Non-pigmented ciliary epithelial cell (primary cell): ENCODE measurements around the gene NXPE3.
"Not testable (repeated sequence)": the region's sequence is repeated elsewhere in the genome, so short reads cannot be mapped to it uniquely, and the experiment has no call there.

Experiments
- DNase-seq: peaks from one replicate; pipeline ENCODE4 v3.0.0-alpha.2; 2010; ENCODE audit warnings: low read depth

Gene NXPE3

DNA sequence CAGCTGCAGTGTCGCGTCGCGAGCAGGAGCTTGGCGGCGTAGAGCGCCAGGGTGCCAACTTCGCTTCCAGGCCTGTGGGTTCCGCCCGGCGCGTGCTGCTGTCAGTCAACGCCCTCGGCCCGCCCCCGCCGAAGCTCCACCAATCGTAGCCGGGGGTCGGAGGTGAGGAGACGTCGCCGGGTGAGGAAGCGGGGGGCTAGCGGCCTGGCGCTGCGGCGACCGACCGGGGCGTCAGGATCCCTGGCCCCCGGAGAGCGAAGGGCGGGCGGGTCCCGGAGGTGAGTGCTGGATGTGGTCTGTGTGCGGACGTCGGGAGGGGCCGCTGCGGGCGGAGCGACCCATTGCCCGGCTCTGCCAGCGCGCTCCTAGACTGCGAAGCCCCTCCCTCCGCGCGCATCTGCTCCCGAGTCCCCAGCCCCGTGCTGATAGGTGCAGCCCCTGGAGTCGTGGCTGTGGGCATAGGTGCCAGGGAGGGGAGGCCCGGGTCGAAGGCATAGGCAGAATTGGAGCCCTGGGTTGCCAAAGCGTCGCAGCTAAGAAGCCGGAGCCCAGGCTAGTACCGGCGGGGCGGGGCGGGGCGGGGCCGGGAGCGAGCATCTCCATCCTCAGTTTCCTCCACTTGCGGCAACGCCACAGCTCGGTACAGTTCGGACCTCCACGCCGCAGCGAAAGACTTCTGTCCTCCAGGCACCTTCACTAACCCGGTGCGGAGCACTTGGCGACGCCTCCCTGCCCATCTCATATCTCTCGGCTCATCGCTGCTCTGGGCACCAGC lies at the start of gene NXPE3:
NXPE3 (plus strand) TSS at position 165 of the 775 bp plus-strand sequence. CDS start 6,386 bp downstream, outside the sequence.
- no peak for DNase-seq

DNA sequence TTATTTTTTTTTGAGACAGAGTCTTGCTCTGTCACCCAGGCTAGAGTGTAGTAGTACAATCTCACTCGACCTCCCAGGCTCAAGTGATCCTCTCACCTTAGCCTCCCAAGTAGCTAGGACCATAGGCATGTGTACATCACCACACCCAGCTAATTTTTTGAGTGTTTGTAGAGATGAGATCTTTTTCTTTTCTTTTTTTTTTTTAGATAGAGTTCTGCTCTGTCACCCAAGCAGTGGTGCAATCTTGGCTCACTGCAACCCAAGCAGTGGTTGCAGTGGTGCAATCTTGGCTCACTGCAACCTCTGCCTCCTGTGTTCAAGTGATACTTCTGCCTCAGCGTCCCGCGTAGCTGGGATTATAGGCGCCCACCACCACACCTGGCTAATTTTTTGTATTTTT lies 49.4 kb upstream of the NXPE3 start:
- DNase-seq, result no peak

DNA sequence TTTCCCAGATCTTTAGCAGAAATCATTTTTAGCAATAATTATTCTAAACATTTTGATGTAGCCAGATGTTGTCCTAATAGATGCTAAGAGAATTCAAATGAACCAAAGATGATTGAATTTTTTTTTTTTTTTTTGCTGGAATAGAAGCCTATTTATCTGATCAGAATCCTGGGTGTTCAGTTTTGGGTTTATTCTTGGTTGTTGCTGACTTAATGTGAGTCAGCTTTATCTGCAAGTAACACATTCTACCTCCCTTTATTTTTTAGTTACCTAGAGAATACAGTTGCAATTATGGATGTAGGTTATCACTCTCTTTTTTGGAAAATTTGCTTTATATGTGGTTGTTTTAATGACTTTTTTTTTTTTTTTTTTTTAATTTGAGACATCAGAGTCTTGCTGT lies 48.2 kb upstream of the NXPE3 start:
- no peak for DNase-seq

DNA sequence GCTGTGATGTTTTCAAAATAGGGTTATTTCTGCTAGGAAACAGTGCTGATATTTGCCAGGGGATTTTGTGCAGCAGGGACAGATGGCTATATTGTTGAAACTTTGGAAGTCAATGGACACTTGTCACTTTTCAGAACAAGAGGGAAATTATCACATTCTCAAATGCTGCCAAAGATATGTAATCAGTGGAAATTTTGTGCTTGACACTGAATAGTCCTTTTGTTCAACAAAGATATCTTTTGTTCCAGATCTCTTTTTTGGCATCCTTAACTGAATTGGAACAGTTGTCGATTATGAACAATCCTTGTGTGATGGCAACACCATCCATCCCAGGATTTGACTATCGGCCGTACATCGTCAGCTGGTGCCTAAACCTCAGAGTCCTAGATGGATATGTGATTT lies 46.8 kb upstream of the NXPE3 start:
- DNase-seq, result no peak

DNA sequence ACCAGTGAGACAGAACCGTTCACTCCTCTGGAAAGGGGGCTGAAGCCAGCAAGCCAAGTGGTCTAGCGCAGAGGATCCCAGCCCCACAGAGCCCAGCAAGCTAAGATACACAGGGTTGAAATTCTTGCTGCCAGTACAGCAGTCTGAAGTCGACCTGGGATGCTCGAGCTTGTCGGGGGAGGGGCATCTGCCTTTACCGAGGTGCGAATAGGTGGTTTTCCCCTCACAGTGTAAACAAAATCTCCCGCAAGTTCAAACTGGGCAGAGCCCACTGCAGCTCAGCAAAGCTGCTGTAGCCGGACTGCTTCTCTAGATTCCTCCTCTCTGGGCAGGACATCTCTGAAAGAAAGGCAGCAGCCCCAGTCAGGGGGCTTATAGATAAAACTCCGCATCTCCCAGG lies 43.2 kb upstream of the NXPE3 start:
- DNase-seq, result no peak

DNA sequence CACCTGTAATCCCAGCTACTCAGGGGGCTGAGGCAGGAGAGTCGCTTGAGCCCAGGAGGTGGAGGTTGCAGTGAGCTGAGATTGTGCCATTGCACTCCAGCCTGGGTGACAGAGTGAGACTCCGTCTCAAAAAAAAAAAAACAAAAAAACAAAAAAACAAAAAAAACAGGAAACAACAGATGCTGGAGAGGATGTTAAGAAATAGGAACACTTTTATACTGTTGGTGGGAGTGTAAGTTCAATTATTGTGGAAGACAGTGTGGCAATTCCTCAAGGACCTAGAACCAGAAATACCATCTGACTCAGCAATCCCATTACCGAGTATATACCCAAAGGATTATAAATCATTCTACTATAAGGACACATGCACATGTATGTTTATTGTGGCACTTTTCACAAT lies 37.1 kb upstream of the NXPE3 start:
- DNase-seq, result not testable (repeated sequence)

DNA sequence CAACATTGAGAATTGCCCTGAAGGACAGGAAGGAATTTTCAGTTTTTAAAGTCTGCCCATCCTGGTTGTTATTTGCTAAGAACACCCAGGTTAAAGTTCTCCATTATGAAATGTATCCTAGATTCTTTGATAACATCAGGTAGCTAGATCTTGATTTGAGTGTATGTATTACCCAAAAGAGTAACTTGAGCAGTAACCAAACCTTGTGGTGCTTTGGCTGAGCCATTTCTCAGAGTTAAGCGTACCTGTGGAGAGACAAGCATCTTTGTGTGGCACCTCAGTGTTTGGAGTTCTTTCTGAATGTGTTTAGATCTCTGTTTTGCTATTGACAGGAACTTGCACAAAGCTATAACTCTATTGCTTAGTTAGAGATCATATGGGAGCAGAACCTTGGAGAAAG lies 34.2 kb upstream of the NXPE3 start:
- DNase-seq, result no peak

DNA sequence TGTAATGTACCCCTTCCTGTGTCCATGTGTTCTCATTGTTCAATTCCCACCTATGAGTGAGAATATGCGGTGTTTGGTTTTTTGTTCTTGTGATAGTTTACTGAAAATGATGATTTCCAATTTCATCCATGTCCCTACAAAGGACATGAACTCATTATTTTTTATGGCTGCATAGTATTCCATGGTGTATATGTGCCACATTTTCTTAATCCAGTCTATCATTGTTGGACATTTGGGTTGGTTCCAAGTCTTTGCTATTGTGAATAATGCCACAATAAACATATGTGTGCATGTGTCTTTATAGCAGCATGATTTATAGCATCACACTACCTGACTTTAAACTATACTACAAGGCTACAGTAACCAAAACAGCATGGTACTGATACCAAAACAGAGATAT lies 33.1 kb upstream of the NXPE3 start:
- DNase-seq, result not testable (repeated sequence)

DNA sequence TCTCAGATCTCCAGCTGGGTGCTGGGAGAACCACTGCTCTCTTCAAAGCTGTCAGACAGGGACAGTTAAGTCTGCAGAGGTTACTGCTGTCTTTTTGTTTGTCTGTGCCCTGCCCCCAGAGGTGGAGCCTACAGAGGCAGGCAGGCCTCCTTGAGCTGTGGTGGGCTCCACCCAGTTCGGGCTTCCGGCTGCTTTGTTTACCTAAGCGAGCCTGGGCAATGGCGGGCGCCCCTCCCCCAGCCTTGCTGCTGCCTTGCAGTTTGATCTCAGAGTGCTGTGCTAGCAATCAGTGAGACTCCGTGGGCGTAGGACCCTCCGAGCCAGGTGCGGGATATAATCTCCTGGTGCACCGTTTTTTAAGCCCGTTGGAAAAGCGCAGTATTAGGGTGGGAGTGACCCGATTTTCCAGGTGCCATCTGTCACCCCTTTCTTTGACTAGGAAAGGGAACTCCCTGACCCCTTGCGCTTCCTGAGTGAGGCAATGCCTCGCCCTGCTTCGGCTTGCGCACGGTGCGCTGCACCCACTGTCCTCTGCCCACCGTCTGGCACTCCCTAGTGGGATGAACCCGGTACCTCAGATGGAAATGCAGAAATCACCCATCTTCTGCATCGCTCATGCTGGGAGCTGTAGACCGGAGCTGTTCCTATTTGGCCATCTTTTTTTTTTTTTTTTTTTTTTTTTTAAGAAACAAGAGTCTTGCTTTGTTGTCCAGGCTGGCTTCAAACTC lies 25.5 kb upstream of the NXPE3 start:
- DNase-seq, result not testable (repeated sequence)

DNA sequence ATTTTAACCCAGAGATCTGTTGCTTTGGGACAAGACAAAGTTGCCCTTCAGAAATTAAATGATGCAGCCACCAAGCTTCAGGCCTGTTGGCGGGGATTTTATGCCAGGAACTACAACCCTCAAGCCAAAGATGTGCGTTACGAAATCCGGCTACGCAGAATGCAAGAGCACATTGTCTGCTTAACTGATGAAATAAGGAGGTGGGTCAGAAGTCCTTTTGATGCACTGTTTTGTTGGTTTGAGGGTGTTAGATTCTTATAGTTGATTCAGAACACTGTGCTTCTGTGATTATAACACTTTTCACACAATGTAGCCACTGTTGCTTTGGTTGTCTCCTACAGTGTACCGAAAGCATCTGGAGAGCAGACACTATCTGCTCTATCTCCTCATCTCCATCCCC lies 20.8 kb upstream of the NXPE3 start:
- DNase-seq, result no peak

DNA sequence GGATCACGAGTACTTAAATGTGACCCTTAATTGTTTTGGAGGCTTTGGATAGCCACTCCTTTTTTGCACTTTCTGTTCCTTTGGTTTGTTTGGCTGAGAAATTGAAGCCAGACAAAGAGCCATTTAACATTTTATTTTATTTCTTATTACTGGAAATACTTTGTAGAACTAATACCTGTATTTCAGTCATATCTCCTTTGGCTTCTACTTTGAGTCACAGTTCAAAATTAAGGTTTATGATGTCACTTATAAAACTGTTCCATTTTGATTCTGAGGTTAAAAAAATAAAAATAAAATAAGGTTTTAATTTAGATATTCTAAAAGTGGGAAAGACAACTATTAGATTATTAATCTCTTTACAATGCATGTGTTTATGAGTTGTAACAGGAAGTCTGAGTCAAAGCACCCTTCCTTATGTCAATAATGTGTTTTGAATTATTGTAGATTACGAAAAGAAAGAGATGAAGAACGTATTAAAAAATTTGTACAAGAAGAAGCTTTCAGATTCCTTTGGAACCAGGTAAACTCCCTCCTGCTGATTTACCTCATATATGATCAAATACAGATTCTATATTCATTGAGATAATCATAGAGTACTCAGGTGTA lies 16.9 kb upstream of the NXPE3 start:
- no peak for DNase-seq

DNA sequence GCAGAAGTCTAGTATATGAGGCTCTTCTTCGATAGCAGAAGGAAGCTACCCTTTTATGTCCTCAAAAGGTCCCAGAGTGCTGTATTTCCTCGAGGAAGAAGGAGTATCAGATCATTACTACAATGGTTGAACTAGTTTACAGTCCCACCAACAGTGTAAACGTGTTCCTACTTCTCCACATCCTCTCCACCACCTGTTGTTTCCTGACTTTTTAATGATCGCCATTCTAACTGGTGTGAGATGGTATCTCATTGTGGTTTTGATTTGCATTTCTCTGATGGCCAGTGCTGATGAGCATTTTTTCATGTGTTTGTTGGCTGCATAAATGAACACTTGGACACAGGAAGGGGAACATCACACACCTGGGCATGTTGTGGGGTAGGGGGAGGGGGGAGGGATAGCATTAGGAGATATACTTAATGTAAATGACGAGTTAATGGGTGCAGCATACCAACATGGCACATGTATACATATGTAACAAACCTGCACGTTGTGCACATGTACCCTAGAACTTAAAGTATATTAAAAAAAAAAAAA lies 1.2 kb upstream of the NXPE3 start:
- DNase-seq, result not testable (repeated sequence)

DNA sequence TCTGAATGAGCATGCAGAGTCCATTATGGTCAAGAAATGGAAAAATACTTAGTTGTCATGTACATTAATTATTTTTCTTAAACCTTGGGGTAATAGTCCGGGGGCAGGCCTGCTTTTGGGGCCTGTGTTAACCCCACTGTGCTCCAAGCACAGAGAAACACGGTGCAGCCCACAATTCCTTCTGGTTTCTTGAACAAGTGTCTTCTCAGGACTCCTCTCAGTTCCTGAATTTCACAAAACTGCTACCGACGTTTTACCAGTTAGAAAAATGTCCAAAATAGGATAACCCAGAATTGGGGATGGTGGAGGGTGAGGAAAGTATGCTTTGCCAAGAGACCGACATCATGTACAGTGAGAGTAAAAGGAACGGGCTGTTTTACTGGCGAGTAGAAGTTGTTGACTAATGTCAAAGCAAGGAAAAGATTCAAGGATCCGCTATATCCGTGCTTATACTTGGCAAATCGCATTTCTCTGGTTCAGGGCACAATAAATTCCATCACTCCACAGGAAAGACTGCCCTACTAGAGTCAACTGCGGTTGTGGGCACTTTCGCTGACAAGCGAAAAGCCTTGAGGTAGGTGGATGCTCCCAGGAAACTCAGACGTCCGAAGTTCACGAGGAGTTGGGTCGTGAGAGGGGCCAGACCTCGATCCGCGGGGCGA lies 495 bp upstream of the NXPE3 start:
- DNase-seq, result no peak

DNA sequence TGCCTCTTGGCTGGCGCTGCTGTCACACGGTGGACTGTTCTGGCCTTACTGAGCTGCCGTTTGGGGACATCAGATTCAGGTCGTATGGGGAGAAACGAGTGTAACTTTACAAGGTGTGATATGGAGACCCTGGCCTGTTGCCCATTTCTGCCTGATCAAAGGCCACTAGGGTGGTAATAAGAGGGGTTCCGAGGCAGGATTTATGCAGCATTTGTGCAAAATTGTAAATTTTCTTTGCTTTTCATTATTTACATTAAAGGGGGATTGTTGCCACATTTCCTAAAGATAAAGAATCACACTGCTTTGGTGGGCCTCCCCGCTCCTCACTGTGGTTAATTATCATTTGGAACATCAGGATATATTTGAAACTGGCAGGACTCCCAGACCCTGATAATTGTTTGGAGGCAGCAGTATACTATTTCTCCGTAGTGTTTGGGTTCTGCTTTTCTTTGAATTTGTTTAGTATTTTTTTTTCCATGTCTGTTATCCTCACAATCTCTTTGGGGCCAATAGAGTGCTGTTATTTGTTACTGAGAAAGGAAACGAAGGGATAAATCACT lies 891 bp downstream of the NXPE3 start:
- no peak for DNase-seq

DNA sequence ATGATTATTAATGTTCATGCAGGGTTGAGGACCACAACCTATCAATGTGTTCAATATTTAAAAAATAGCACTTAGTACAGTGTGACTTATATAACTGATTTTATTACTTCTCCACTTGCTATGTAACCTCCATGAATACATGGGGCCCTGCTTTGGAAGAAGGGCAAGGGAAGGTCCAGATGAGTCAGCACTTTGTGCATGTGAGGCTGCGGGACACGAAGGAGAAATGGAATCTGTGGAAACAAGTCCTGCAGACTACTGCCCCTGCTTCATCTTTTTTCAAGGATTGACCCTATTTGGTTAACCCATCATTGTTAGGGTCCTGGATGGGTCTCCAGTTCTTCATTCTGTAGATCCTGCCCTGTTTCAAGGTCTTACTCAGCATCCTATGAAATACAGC lies 1.6 kb downstream of the NXPE3 start:
- peak; percentile 55 for DNase-seq

DNA sequence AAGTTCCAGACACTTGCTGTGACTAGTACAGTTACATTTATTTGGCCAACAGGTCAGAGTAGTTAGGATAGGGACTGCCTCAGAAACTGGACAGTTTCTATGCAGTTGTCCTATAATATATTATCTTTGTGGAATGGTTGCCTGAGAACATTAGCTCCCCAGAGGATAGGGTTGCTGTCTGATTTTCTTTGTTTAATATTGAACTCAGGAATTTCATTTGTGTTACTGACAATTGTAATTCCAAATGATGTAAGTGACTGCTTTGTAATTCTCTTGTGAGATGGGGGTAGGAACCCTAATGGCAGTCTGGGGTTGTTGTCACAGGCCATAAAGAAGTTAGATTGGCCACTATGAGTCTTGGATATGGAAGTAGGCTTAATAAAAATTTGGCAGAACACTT lies 2.2 kb downstream of the NXPE3 start:
- no peak for DNase-seq

DNA sequence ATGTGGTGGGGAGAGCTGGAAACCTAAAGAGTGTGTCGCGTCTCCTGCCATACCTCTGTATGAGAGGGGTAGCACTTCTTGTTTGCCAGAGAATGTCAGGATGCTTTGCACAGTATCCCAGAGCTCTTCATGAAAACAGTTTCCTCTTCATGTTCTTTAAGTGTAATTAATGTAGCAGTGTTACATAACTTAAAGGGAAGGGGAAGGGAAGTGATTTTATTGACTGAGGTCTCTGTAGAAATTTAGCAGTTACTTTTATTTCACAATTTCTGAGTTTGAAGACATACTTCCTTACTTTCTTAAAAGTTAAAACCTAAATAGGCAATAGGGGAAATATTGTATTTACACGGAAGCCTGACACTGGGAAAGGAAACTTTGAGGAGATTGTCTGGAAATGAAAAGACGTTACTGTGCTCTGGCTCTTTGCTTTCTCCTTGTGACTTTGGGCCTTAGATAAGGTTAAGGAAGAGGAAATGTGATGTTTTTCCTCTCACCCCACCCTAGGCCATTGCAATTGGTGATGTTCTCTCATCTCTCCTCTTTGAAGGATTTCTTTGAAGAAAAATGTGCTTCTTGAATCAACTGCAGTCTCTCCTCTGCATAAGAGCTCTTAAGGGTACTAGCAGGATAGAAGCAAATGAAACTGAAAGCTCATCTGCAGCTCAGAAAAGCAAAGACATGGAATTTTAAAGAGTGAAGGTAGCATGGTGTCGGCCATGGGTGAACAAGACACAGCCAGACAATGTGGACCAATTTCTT lies 6.0 kb downstream of the NXPE3 start:
- no peak for DNase-seq

DNA sequence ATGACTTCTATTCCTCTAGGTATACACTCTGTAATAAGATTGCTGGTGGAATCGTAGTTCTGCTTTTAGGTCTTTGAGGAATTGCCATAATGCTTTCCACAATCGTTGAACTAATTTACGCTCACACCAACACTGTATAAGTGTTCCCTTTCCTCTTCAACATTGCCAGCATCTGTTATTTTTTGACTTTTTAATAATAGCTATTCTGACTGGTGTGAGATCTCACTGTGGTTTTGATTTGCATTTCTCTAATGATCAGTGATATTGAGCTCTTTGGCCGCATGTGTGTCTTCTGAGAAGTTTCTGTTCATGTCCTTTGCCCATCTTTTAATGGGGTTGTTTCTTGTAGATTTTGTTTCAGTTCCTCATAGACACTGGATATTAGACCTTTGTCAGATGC lies 12.8 kb downstream of the NXPE3 start:
- DNase-seq, result no peak

DNA sequence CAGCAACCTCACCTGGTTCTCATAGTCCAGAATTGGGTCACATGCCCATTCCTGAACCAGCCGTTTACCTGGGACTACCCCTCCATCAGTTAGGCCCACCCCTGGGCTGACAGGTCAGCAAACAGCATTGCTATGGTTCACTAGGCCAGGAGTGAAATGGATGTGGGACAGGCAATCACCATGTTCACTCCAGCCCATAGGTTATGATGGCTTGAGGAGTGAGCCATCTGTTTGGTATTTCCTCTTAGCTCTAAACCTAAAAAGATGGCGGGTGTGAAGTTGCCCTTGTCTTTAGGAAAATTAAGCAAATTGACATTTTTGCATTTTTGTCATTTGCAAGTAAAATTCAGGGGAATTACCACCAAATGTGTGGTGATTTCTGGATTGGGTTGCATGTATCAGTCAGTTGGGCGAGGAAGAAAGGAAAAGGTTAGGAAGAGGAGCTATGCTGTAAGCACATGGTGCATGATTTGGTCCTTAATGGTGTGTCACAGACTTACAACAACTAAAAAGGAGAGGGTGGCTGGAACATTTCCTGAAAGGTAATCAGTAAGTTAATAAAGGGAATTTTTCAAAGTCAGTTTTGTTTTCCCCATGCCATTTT lies 17.2 kb downstream of the NXPE3 start:
- no peak for DNase-seq

DNA sequence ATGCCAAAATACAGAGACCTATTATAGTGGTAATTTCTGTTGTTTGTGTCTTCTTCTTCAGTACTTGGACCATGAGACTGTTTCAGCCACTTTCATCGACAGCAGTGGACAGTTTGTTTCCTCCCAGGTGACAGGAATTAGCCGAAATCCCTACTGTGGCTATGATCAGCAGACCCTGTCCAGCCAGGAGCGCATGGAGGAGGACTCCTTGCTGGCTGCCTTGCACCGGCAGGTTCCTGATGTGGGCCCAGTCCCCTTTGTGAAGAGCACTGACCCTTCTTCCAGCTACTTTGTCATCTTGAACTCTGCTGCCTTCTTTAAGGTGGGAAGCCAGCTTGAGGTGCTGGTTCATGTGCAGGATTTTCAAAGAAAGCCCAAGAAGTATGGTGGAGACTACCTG lies 22.2 kb downstream of the NXPE3 start:
- no peak for DNase-seq

DNA sequence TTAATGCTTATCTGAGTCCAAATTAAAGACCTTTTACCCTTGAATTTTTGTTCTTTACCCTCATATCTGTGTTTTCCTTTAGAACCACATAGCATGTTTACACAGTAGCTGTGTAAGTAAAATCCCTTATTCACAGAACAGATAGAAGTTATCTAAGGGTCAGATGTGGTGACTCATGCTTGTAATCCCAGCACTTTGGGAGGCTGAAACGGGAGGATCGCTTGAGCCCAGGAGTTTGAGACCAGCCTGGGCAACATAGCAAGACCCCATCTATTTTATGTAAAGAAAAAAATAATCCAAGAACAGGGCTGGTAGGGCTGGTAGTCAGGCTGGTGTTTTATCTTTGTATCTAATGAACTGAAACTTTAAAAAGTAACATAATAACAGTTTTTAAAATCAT lies 23.2 kb downstream of the NXPE3 start:
- no peak for DNase-seq
